Esophagus (tissue), 2 donors: ENCODE results near the gene PADI4. TPM values are rescaled to one million over a fixed set of nuclear protein-coding genes. Genes with fewer than 3 reads are reported as not detected.
"Not testable (repeated sequence)": the region's sequence is repeated elsewhere in the genome, so short reads cannot be mapped to it uniquely, and the experiment has no call there.

Experiments used
- H3K27ac ChIP-seq, 2 donors: one replicate each; pipeline ENCODE4 v1.5.1; 2013; ENCODE audit warnings: low read depth in 2 of 2, mild to moderate bottlenecking in 2 of 2, inconsistent platforms in 1 of 2, low read length in 1 of 2, moderate library complexity in 1 of 2
- H3K27me3 ChIP-seq, 2 donors: one replicate each; pipeline ENCODE4 v1.6.1; 2013; ENCODE audit warnings: low read length in 2 of 2, control low read depth in 1 of 2, mild to moderate bottlenecking in 1 of 2; ENCODE audit not compliant: insufficient read depth in 2 of 2, control insufficient read depth in 1 of 2
- H3K36me3 ChIP-seq, 2 donors: one replicate each; pipeline ENCODE4 v1.6.1; 2013; ENCODE audit warnings: low read length in 1 of 2; ENCODE audit not compliant: control insufficient read depth in 2 of 2, insufficient read depth in 2 of 2
- H3K4me1 ChIP-seq, 2 donors: one replicate each; pipeline ENCODE4 v1.6.1; 2013; ENCODE audit warnings: low read length in 1 of 2; ENCODE audit not compliant: control insufficient read depth in 2 of 2, insufficient read depth in 2 of 2
- H3K4me3 ChIP-seq, 2 donors: one replicate each; pipeline ENCODE4 v1.5.1; 2013; ENCODE audit warnings: low read length in 2 of 2, mild to moderate bottlenecking in 2 of 2, low read depth in 1 of 2, moderate library complexity in 1 of 2
- H3K9me3 ChIP-seq, 2 donors: one replicate each; pipeline ENCODE4 v1.6.1; 2013; ENCODE audit warnings: mild to moderate bottlenecking in 2 of 2, low read depth in 1 of 2, low read length in 1 of 2, moderate library complexity in 1 of 2; ENCODE audit not compliant: control insufficient read depth in 2 of 2, insufficient read depth in 1 of 2
- WGBS, 2 donors: extraction: QIAGEN DNeasy Blood & Tissue Kit; methylation state at CpG; one replicate each; pipeline ENCODE4 v1.1.7; 2013; 5-methylcytosine and 5-hydroxymethylcytosine counted together
- polyA plus RNA-seq, 2 donors: library from polyadenylated mRNA; stranded (reverse); fragments of 200-250 nt; gene quantifications; one replicate each; pipeline ENCODE4 v1.2.3, GENCODE V29; 2013
- donor health status: healthy with polysubstance abuse.
- donor health status: Bipolar disorder and iron deficiency.

PADI4 gene
- polyA plus RNA-seq, 2 donors: 0.02 to 0.12 TPM

DNA sequence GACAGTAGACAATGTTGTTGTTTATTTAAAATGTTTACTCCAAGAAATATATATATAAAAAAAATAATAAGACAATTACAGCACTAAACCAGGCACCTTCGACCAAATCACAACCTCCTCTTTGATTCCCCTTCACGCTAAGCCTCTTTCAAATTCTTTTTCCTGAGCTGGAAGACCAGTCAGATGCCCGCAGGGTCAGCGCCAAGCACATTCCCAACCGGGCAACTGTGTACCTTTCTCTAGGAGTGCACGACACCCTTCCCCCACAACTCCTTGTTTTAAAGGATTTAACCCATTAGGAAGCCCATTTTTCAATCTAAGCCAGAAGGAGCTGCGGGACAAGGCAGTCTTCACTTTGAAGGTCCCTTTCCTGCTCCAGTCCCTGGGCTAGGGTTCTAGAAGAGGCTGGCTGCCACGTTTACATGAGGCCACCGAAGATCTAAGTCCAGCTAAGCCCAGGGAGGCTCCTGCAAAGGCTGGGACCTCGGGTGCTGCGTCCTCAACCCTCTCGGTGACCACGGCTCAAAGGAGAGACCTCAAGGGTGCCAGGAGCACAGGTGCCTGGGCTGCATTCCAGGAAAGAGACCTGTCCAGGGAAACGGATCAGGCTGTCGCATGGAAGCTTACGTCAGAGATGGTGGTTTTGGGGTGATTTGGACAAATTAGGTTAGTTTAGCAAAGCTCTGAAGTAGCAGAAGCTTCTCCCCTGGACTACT lies 98.9 kb downstream of the PADI4 start:
- H3K27ac ChIP-seq, H3K27me3 ChIP-seq, H3K4me1 ChIP-seq, H3K9me3 ChIP-seq, H3K4me3 ChIP-seq: not testable (repeated sequence)
- H3K36me3 ChIP-seq: peaks cover 4 to 36% of the 10 kb centered on the region in 2 donors
- WGBS, 2 donors: 72 to 74% methylated on average over 16 of the region's 16 CpGs

DNA sequence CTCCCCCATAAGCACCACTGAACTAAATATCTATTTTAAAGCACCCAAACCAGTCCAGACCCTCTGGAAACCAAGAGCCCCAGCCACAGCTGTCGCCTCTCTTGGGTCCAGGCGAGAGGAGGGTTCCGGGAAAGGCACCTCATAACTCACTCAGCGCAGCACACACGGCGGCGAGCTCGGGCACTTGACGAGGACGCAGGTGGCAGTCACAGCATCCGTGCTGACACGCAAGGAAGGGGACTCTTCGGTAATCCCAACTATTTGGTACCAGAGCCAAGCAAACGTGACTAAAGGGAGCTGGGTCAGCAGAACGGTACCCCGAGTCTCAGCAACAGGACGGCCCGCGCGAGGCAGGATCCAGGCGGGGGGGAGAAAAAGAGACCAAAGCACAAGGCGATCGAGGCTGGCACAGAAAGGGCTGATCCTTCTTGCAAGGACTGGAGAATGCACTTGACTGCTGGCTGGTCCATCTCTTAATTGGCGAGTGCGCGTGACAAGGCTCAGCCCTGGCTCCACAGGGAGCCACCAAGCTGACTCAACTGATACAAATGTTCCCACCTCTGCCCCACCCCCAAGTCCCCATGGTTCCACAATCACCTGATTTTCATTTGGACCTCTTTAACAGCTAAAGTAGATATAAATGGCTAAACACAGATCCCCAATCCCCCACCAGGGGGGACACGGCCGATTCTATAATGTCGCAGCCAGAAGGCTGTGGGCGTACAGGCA lies 100.0 kb downstream of the PADI4 start:
- WGBS, 2 donors: 92 to 93% methylated on average over 24 to 30 of the region's 30 CpGs
- not testable (repeated sequence) for H3K4me1 ChIP-seq, H3K27ac ChIP-seq, H3K27me3 ChIP-seq, H3K4me3 ChIP-seq, H3K9me3 ChIP-seq
- peaks cover 7 to 43% of the 10 kb centered on the region in 2 donors for H3K36me3 ChIP-seq

DNA sequence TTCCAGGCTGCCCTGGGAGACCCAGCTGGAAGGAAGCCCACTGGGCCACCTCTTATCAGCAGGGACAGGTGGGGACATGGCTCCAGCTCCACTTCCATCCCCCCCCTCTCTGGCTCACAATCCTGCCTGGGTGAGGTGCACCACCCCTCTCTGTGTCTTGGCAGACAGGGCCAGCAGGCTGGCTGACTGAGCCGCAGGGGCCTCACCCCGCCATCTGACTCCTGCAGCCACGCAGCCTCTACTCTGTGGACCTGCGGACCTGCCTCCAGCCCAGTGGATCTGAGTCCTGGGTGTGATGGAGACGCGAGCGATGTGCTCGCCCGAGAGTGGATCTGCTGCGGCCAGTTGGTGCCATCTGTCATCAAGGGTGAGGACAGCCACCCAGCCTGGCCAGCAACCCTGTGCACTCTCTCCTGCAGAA lies 101.4 kb downstream of the PADI4 start:
- no peaks in the 10 kb centered on the region for H3K27me3 ChIP-seq
- H3K27ac ChIP-seq: no peak overlapping the region
- no peak overlapping the region for H3K4me3 ChIP-seq
- peaks cover 9 to 45% of the 10 kb centered on the region in 2 donors for H3K36me3 ChIP-seq
- H3K4me1 ChIP-seq: peaks cover 0 to 2% of the 10 kb centered on the region in 2 donors
- WGBS, 2 donors: 89 to 94% methylated on average over 10 of the region's 10 CpGs
- H3K9me3 ChIP-seq: no peaks in the 10 kb centered on the region

DNA sequence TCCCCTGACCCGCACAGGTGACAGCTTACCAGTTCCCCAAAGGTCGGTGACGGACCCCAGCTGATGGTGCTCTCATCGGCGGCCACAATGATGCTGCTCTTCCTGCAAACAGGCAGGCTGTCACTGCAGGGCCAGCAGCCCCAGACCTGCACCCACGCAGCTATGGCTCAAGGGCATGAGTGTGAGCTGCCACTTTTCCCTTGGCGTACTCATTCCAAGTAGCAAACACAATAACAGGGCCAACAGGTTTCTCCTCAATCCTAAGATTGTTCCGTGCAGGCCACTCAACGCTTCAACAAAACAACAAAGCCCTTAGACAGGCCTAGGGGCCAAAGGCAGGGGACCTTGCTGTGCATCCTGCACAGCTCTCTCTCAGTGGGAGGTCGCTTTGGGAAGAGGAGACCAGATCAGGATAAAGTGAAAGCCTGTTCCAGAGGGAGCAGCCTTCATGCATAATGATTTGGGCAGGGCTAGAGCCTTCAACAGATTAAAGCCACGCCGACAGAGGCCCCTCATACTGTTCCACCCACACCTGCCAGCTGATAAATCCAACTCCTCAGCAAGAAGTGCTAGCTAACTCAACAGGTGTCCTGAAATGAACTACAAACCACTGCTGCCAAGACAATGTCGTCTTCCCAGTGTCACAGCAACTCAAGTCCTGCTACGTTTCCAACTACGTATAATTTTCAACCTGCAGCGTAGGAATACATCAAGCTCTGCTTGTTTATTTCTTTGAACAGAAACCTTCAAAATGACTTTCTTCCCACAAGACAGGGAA lies 104.3 kb downstream of the PADI4 start:
- Histone ChIP-seq H3K36me3 (peaks cover 13 to 58% of the 10 kb centered on the region in 2 donors), H3K27me3 (no peaks in the 10 kb centered on the region), H3K9me3 (no peaks in the 10 kb centered on the region), H3K4me1 (no peaks in the 10 kb centered on the region), H3K27ac (no peak overlapping the region), H3K4me3 (no peak overlapping the region)
- 68 to 76% methylated on average over 16 of the region's 16 CpGs for WGBS, 2 donors

Other genes starting within 250 kb of the PADI4 start
- gene PADI2, start 188.7 kb upstream of the PADI4 start, polyA plus RNA-seq: under 1 TPM; 0.43 to 0.58 TPM
- 100 to 1,000 TPM; 162 to 398 TPM for gene PADI1, start 103.1 kb upstream of the PADI4 start, polyA plus RNA-seq
- 10 to 100 TPM; 14.1 to 31.0 TPM for gene PADI3, start 59.1 kb upstream of the PADI4 start, polyA plus RNA-seq
- not detected for gene PADI6, start 64.0 kb downstream of the PADI4 start, polyA plus RNA-seq
- gene RCC2, start 131.5 kb downstream of the PADI4 start, polyA plus RNA-seq: 10 to 100 TPM; 48.8 TPM
- 10 to 100 TPM; 39.1 to 64.4 TPM for gene ARHGEF10L, start 231.5 kb downstream of the PADI4 start, polyA plus RNA-seq